HCT116 (cell line): Measurements from ENCODE around the gene CACNA1C. TPM values are rescaled to one million over a fixed set of nuclear protein-coding genes. Genes with fewer than 3 reads are reported as not detected.

ENCODE experiments used
- ATAC-seq: fragments of 200-7000 bp; cut with Tn5 transposase; 2 replicates; pipeline ENCODE4 v1.9.1; 2020; ENCODE audit warnings: mild to moderate bottlenecking, moderate library complexity
- BruUV-seq: library from RNA; stranded (reverse); fragments of 400-500 nt; replicated peaks from 2 replicates; lab custom pipeline; 2021; lab: Mats Ljungman, UMichigan
- CTCF ChIA-PET: fragments of 300-600 bp; sonication (Branson Sonifier 250); formaldehyde crosslinking; loops from one replicate; lab custom pipeline; 2021; ENCODE audit warnings: antibody characterized with exemption; lab: Charles Lee
- POLR2A ChIA-PET: fragments of 300-600, 350-600 bp; sonication (Branson Sonifier 250); formaldehyde crosslinking; loops from one replicate; lab custom pipeline; 2021; ENCODE audit warnings: antibody characterized with exemption; lab: Charles Lee
- RAD21 ChIA-PET, 2 experiments: fragments of 300-600 bp; sonication (Branson Sonifier 250); formaldehyde crosslinking; loops; one replicate each; lab custom pipeline; 2023; ENCODE audit warnings: low total read pairs in 2 of 2; ENCODE audit not compliant: uncharacterized antibody in 2 of 2, unreplicated experiment in 2 of 2, low non-redundant PET in 1 of 2; lab: Charles Lee
- DNase-seq: peaks from one replicate; pipeline ENCODE4 v3.0.0-alpha.2; 2010; ENCODE audit warnings: low read depth, low spot score
- H2AFZ ChIP-seq: fragments of 200-600 bp; shearing (Covaris generic), sonication (generic); 2 replicates; pipeline ENCODE4 v1.6.1; 2017; ENCODE audit warnings: low read depth, mixed run types, mixed read lengths, antibody characterized with exemption, low read length; ENCODE audit not compliant: poor library complexity, severe bottlenecking
- H3K27ac ChIP-seq: 2 replicates; pipeline ENCODE4 v1.5.1; 2012; ENCODE audit warnings: low read depth, low read length
- H3K27me3 ChIP-seq: fragments of 200-600 bp; sonication (generic); 2 replicates; pipeline ENCODE4 v1.6.1; 2016; ENCODE audit warnings: mixed run types, low read length, mixed read lengths; ENCODE audit not compliant: insufficient read depth
- H3K36me3 ChIP-seq, 2 experiments: fragments of 200-500 bp in 1 of 2; fragments of 200-600 bp in 1 of 2; sonication (Bioruptor generic) in 1 of 2; sonication (generic) in 1 of 2; 2 replicates each; pipeline versions ENCODE4 v1.5.1 to v1.6.1; 2014 to 2016; ENCODE audit warnings: low read length in 2 of 2, inconsistent platforms in 1 of 2, mixed read lengths in 1 of 2, mixed run types in 1 of 2; ENCODE audit not compliant: insufficient read depth in 2 of 2, control insufficient read depth in 1 of 2
- H3K4me1 ChIP-seq, 2 experiments: fragments of 200-600 bp in 1 of 2; sonication (generic) in 1 of 2; 2 replicates each; pipeline versions ENCODE4 v1.5.1 to v1.6.1; 2012 to 2017; ENCODE audit warnings: low read length in 2 of 2, inconsistent platforms in 1 of 2, mild to moderate bottlenecking in 1 of 2, mixed read lengths in 1 of 2, mixed run types in 1 of 2, moderate library complexity in 1 of 2; ENCODE audit not compliant: insufficient read depth in 2 of 2, control insufficient read depth in 1 of 2
- H3K4me2 ChIP-seq: fragments of 200-600 bp; sonication (generic); 2 replicates; pipeline ENCODE4 v1.6.1; 2017; ENCODE audit warnings: mixed run types, low read length, mixed read lengths
- H3K4me3 ChIP-seq, 2 experiments: fragments of 200-600 bp in 1 of 2; sonication (generic) in 1 of 2; replicated peaks in 1 of 2; 2 replicates each; pipeline ENCODE4 v1.5.1; 2011 to 2016; ENCODE audit warnings: low read length in 2 of 2, control low read depth in 1 of 2, low read depth in 1 of 2, mild to moderate bottlenecking in 1 of 2, mixed read lengths in 1 of 2, mixed run types in 1 of 2
- H3K79me2 ChIP-seq: fragments of 200-600 bp; sonication (generic); 2 replicates; pipeline ENCODE4 v1.6.1; 2017; ENCODE audit warnings: mild to moderate bottlenecking, mixed run types, low read length, moderate library complexity, mixed read lengths; ENCODE audit not compliant: insufficient read depth
- H3K9ac ChIP-seq: fragments of 200-600 bp; sonication (generic); 2 replicates; pipeline ENCODE4 v1.6.1; 2016; ENCODE audit warnings: low read length, mixed read lengths
- H3K9me2 ChIP-seq: fragments of 200-600 bp; sonication (generic), shearing (Covaris generic); 2 replicates; pipeline ENCODE4 v1.6.1; 2017; ENCODE audit warnings: mixed run types, mild to moderate bottlenecking, moderate library complexity; ENCODE audit not compliant: insufficient read depth
- H3K9me3 ChIP-seq, 2 experiments: fragments of 200-500 bp in 1 of 2; fragments of 200-600 bp in 1 of 2; sonication (Bioruptor generic) in 1 of 2; sonication (generic) in 1 of 2; 2 replicates each; pipeline ENCODE4 v1.6.1; 2014 to 2017; ENCODE audit warnings: low read length in 2 of 2, mixed read lengths in 2 of 2, inconsistent platforms in 1 of 2, low read depth in 1 of 2, mild to moderate bottlenecking in 1 of 2, mixed run types in 1 of 2, moderate library complexity in 1 of 2; ENCODE audit not compliant: control insufficient read depth in 1 of 2, insufficient read depth in 1 of 2
- H4K20me1 ChIP-seq: fragments of 200-600 bp; sonication (generic), shearing (Covaris generic); 2 replicates; pipeline ENCODE4 v1.6.1; 2017; ENCODE audit warnings: mixed run types, mild to moderate bottlenecking, moderate library complexity; ENCODE audit not compliant: insufficient read depth
- ATF3 ChIP-seq: IDR thresholded peaks from 2 replicates; pipeline ENCODE4 v1.6.1; 2012
- CEBPB ChIP-seq: IDR thresholded peaks from 2 replicates; pipeline ENCODE4 v1.6.1; 2012; ENCODE audit warnings: low read depth
- FOSL1 ChIP-seq: IDR thresholded peaks from 2 replicates; pipeline ENCODE4 v1.6.1; 2012; ENCODE audit warnings: low read depth
- JUND ChIP-seq: IDR thresholded peaks from 2 replicates; pipeline ENCODE4 v1.6.1; 2012
- MAX ChIP-seq: IDR thresholded peaks from 2 replicates; pipeline ENCODE4 v1.6.1; 2012
- REST ChIP-seq: IDR thresholded peaks from 2 replicates; pipeline ENCODE4 v1.6.1; 2012; ENCODE audit warnings: low read depth
- SP1 ChIP-seq: IDR thresholded peaks from 2 replicates; pipeline ENCODE4 v1.6.1; 2012; ENCODE audit warnings: low read depth
- SRF ChIP-seq: IDR thresholded peaks from 2 replicates; pipeline ENCODE4 v1.6.1; 2012; ENCODE audit warnings: low read depth
- TCF7L2 ChIP-seq: IDR thresholded peaks from 2 replicates; pipeline ENCODE4 v1.7.0; 2011; ENCODE audit warnings: borderline replicate concordance, inconsistent platforms; ENCODE audit not compliant: insufficient read depth, insufficient read length; ENCODE audit errors: extremely low read depth
- ZNF274 ChIP-seq: fragments of 200-500 bp; sonication (Bioruptor generic); IDR thresholded peaks from 2 replicates; pipeline ENCODE4 v1.6.1; 2014; ENCODE audit warnings: mild to moderate bottlenecking, low read depth, low read length, inconsistent platforms
- intact Hi-C: fragments of 100-400 bp; cut with micrococcal nuclease; formaldehyde crosslinking; loops from 2 replicates; pipeline ENCODE4 v1.10.0; 2022
- total RNA-seq: library from RNA; stranded (reverse); gene quantifications from one replicate; pipeline ENCODE4 v1.2.1, GENCODE V29; 2021; ENCODE audit not compliant: unreplicated experiment

Gene CACNA1C
- total RNA-seq, 1 experiment from 2014 or later: 0.05 TPM

- H3K4me1 ChIP-seq: peaks cover 0 to 10% of the 10 kb centered on the region in 2 experiments; a peak in 2 of 4 replicates
- H3K4me3 ChIP-seq: no peak overlapping the region
- H3K9me2 ChIP-seq: no peaks in the 10 kb centered on the region
- H3K4me2 ChIP-seq: no peak overlapping the region
- no peaks in the 10 kb centered on the region for H3K79me2 ChIP-seq
- H3K36me3 ChIP-seq: no peaks in the 10 kb centered on the region
- CTCF ChIA-PET: no interaction called here
- no peak overlapping the region for H3K27ac ChIP-seq
- no peak overlapping the region for H3K9ac ChIP-seq
- peaks cover 5% of the 10 kb centered on the region; the same call in 1 of the 2 replicates for H3K27me3 ChIP-seq
- ATAC-seq (no peak), DNase-seq (no peak)
- TF ChIP-seq ZNF274: no peak
- no peak for TF ChIP-seq CEBPB
- no peak for TF ChIP-seq FOSL1
- no peak for TF ChIP-seq ATF3
- no peak for TF ChIP-seq TCF7L2
- TF ChIP-seq REST: no peak
- no peak for TF ChIP-seq SP1
- TF ChIP-seq MAX: no peak
- TF ChIP-seq JUND: no peak
- no peak for TF ChIP-seq SRF
- no peaks in the 10 kb centered on the region for H3K9me3 ChIP-seq
- no peaks in the 10 kb centered on the region for H4K20me1 ChIP-seq
- no peak overlapping the region for H2AFZ ChIP-seq
- POLR2A ChIA-PET: no interaction called here
- RAD21 ChIA-PET: no interaction called here
- no TSS peak for BruUV-seq
- intact Hi-C loops: loop anchor here (10.0 kb wide), 1 partner anchor 198 kb away; no protein-coding TSS in a partner anchor
These were observed 333.8 kb downstream of the CACNA1C start for GRCh38 chr12:2386566-2386965.
